ENCODE data around the gene ACTA1. TPM values are rescaled to one million over a fixed set of nuclear protein-coding genes. Genes with fewer than 3 reads are reported as not detected.

The ACTA1 gene
- total and polyA plus RNA-seq, 2 of the 13 experiments (the other 11 are each of a cell fraction or from before 2014, with no cell fraction given): 1.4 to 5.2 TPM

DNA sequence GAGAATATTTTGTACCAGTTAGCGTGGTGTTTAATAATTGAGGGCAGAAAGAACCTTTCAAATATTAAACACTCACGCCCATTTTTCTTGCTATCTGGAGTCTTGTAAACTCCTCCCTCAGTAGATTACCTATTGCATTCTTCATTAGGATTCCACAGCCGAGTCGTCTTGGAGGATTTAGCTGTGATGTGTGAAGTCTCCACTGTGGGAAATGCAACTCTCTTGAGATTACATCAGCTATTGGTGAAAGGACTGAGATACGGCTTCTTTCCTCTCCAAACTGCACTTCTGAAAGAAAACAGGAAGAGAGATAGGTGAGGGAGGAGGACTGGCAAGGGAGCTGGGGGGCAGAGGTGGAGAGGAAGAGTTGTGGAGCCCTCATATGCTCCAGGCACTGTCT, 36.1 kb downstream of the ACTA1 start:
- H3K9ac ChIP-seq (ENCODE audit: insufficient read depth, low read depth, low read length): no peak overlapping the region
- no peak overlapping the region for H3K4me2 ChIP-seq (ENCODE audit: low read depth, low read length)
- ChIA-PET POLR2A (interaction anchor here (1.4 kb wide), 1 partner anchor 12 kb away, joined by 8 read pairs; no protein-coding TSS in a partner anchor), CTCF (ENCODE audit: low intra/inter-chr PET ratio, low total read pairs) (no interaction called here)
- H3K9me3 ChIP-seq (ENCODE audit: low read length): no peaks in the 10 kb centered on the region
- ATAC-seq (no peak), FAIRE-seq (no peak), DNase-seq (ENCODE audit: low spot score) (no peak)
- no peak overlapping the region for H3K27ac ChIP-seq (ENCODE audit: extremely low read length, insufficient read depth, low read length)
- intact Hi-C loops (cut with micrococcal nuclease; ENCODE audit: unreplicated experiment) (no loop called here), in situ Hi-C loops (cut with HindIII; ENCODE audit: extremely low pct_ligation_motif_present, low pct_unique_long_range_greater_than_20kb) (no loop called here)
- H3K79me2 ChIP-seq (ENCODE audit: insufficient read depth, low read length): no peaks in the 10 kb centered on the region
- H2AFZ ChIP-seq (ENCODE audit: low read length): no peak overlapping the region
- H3K27me3 ChIP-seq (ENCODE audit: control insufficient read depth in 1 of 2, insufficient read depth in 2 of 2, low read length in 2 of 2): peaks cover 1 to 8% of the 10 kb centered on the region in 2 experiments; a peak in 3 of 5 replicates
- no peaks in the 10 kb centered on the region for H4K20me1 ChIP-seq (ENCODE audit: insufficient read depth, low read length)
- 23% methylated on average over 5 of the region's 5 CpGs for WGBS (ENCODE audit: low lambda C conversion rate)
- no peak overlapping the region for H3K4me3 ChIP-seq (replicated peaks in 1 of 3; ENCODE audit: insufficient read depth in 1 of 3, low read depth in 2 of 3, low read length in 3 of 3)
- peaks cover 10% of the 10 kb centered on the region for H3K4me1 ChIP-seq (ENCODE audit: insufficient read depth, low read length)
- BruUV-seq (replicated peaks): no TSS peak
- H3K36me3 ChIP-seq (replicated peaks in 1 of 2; ENCODE audit: control insufficient read depth in 1 of 2, insufficient read depth in 2 of 2, low read length in 2 of 2): no peaks in the 10 kb centered on the region
- TF ChIP-seq REXO4 (CRISPR knock-in tag; IDR thresholded peaks at IDR 0.05; ENCODE audit: borderline replicate concordance) (no peak), SALL1 (CRISPR knock-in tag; IDR thresholded peaks at IDR 0.05) (no peak), MAF1 (CRISPR knock-in tag; IDR thresholded peaks at IDR 0.05; ENCODE audit: borderline replicate concordance) (no peak), HOMEZ (CRISPR knock-in tag; IDR thresholded peaks at IDR 0.05; ENCODE audit: low read depth) (no peak), PRPF4 (IDR thresholded peaks at IDR 0.05; ENCODE audit: low read depth, low read length, poor library complexity, severe bottlenecking) (no peak), ZNF850 (CRISPR knock-in tag; conservative IDR thresholded peaks at IDR 0.05) (no peak), ZBTB7B (CRISPR knock-in tag; IDR thresholded peaks at IDR 0.05) (no peak), ZBTB46 (CRISPR knock-in tag; IDR thresholded peaks at IDR 0.05; ENCODE audit: borderline replicate concordance) (no peak), RXRA (CRISPR knock-in tag; IDR thresholded peaks at IDR 0.05) (no peak), KLF9 (CRISPR knock-in tag; IDR thresholded peaks at IDR 0.05; ENCODE audit: low read depth) (no peak), NONO (IDR thresholded peaks at IDR 0.05) (no peak), NONO (CRISPR knock-in tag; conservative IDR thresholded peaks at IDR 0.05) (no peak), ZNF598 (CRISPR knock-in tag; IDR thresholded peaks at IDR 0.05; ENCODE audit: borderline replicate concordance) (no peak), ZNF646 (CRISPR knock-in tag; IDR thresholded peaks at IDR 0.05) (no peak), ZBTB20 (CRISPR knock-in tag; IDR thresholded peaks at IDR 0.05; ENCODE audit: borderline replicate concordance, low read depth) (no peak), ZNF549 (CRISPR knock-in tag; IDR thresholded peaks at IDR 0.05) (no peak)
